ENCODE measurements around the gene MMP2. TPM values are rescaled to one million over a fixed set of nuclear protein-coding genes. Genes with fewer than 3 reads are reported as not detected.

Gene MMP2
- total and polyA plus RNA-seq, 2 of the 13 experiments (the other 11 are each of a cell fraction or from before 2014, with no cell fraction given), result 0.31 to 1.3 TPM

- TF ChIP-seq PTBP1 (IDR thresholded peaks at IDR 0.05; ENCODE audit: low read depth, low read length, poor library complexity, severe bottlenecking) (no peak), MIXL1 (CRISPR knock-in tag; IDR thresholded peaks at IDR 0.05) (no peak), SOX5 (CRISPR knock-in tag; IDR thresholded peaks at IDR 0.05; ENCODE audit: borderline replicate concordance) (no peak), CHD2 (IDR thresholded peaks at IDR 0.05; ENCODE audit: low read depth, low read length) (no peak), RAD51 (IDR thresholded peaks at IDR 0.05; ENCODE audit: borderline replicate concordance) (no peak), ZNF569 (CRISPR knock-in tag; IDR thresholded peaks at IDR 0.05; ENCODE audit: borderline replicate concordance) (no peak), KLF16 (CRISPR knock-in tag; IDR thresholded peaks at IDR 0.05) (peak in 1 of 2 experiments; percentile 19; a peak in 1 of 4 replicates), SRF (IDR thresholded peaks at IDR 0.05; ENCODE audit: low read depth, low read length) (no peak), ZNF597 (CRISPR knock-in tag; IDR thresholded peaks at IDR 0.05) (no peak), ZBED4 (CRISPR knock-in tag; IDR thresholded peaks at IDR 0.05; ENCODE audit: borderline replicate concordance) (no peak), SALL2 (CRISPR knock-in tag; IDR thresholded peaks at IDR 0.05) (no peak), JUNB (CRISPR knock-in tag; IDR thresholded peaks at IDR 0.05; ENCODE audit: borderline replicate concordance) (no peak), ZBTB42 (CRISPR knock-in tag; IDR thresholded peaks at IDR 0.05) (no peak), ZNF788 (CRISPR knock-in tag; IDR thresholded peaks at IDR 0.05; ENCODE audit: borderline replicate concordance) (no peak; the same call in 1 of the 2 replicates), ZNF704 (CRISPR knock-in tag; IDR thresholded peaks at IDR 0.05; ENCODE audit: borderline replicate concordance) (peak; percentile 75; the same call in 1 of the 2 replicates), FOXM1 (CRISPR knock-in tag; IDR thresholded peaks at IDR 0.05) (no peak), ZNF282 (IDR thresholded peaks at IDR 0.05; ENCODE audit: partially characterized antibody) (no peak), ZBTB21 (CRISPR knock-in tag; IDR thresholded peaks at IDR 0.05) (no peak), HNRNPL (IDR thresholded peaks at IDR 0.05; ENCODE audit: low read depth, low read length) (0 out of 2 replicates have a peak, but pooled peaks have one; percentile 29), POLR2AphosphoS2 (IDR thresholded peaks at IDR 0.05; ENCODE audit: low read depth, low read length) (no peak)
- TF ChIP-seq, protein P1, sequence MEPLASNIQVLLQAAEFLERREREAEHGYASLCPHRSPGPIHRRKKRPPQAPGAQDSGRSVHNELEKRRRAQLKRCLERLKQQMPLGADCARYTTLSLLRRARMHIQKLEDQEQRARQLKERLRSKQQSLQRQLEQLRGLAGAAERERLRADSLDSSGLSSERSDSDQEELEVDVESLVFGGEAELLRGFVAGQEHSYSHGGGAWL (CRISPR knock-in tag; IDR thresholded peaks at IDR 0.05), result peak; percentile 33; the same call in 1 of the 2 replicates
- TF ChIP-seq, protein P2, sequence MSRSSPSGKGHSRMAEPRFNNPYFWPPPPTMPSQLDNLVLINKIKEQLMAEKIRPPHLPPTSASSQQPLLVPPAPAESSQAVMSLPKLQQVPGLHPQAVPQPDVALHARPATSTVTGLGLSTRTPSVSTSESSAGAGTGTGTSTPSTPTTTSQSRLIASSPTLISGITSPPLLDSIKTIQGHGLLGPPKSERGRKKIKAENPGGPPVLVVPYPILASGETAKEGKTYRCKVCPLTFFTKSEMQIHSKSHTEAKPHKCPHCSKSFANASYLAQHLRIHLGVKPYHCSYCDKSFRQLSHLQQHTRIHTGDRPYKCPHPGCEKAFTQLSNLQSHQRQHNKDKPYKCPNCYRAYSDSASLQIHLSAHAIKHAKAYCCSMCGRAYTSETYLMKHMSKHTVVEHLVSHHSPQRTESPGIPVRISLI (CRISPR knock-in tag; IDR thresholded peaks at IDR 0.05; ENCODE audit: borderline replicate concordance), result no peak
Measured at GRCh38 chr16:55508941-55509931, 30.2 kb downstream of the MMP2 start, which contains the start of gene LPCAT2 (continued).

All from HepG2 (cell line).